C4-2B (cell line): ENCODE results near the gene CERS1.
"Not testable (repeated sequence)": the region's sequence is repeated elsewhere in the genome, so short reads cannot be mapped to it uniquely, and the experiment has no call there.

ENCODE experiments used
- ZFX ChIP-seq: fragments of 450-650 bp; IDR thresholded peaks from 2 replicates; pipeline ENCODE4 v1.6.1; 2017
- TF ChIP-seq, protein P1 (sequence below): fragments of 450-650 bp; conservative IDR thresholded peaks from 2 replicates; pipeline ENCODE4 v1.5.1; 2017; ENCODE audit warnings: mild to moderate bottlenecking

DNA sequence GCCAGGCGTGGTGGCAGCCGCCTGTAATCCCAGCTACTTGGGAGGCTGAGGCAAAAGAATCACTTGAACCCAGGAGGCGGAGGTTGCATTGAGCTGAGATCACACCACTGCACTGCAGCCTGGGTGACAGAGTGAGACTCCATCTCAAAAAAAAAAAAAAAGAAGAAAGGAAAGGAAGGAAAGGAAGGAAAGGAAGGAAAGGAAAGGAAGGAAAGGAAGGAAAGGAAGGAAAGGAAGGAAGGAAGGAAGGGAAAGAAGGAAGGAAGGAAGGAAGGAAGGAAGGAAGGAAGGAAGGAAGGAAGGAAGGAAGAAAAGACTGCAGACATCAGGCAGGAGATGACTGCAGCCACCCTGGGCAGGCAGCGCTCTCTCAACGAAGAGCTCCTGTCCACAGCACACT, 6.6 kb upstream of the CERS1 start:
- TF ChIP-seq, protein P1, sequence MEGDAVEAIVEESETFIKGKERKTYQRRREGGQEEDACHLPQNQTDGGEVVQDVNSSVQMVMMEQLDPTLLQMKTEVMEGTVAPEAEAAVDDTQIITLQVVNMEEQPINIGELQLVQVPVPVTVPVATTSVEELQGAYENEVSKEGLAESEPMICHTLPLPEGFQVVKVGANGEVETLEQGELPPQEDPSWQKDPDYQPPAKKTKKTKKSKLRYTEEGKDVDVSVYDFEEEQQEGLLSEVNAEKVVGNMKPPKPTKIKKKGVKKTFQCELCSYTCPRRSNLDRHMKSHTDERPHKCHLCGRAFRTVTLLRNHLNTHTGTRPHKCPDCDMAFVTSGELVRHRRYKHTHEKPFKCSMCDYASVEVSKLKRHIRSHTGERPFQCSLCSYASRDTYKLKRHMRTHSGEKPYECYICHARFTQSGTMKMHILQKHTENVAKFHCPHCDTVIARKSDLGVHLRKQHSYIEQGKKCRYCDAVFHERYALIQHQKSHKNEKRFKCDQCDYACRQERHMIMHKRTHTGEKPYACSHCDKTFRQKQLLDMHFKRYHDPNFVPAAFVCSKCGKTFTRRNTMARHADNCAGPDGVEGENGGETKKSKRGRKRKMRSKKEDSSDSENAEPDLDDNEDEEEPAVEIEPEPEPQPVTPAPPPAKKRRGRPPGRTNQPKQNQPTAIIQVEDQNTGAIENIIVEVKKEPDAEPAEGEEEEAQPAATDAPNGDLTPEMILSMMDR = not testable (repeated sequence)
- TF ChIP-seq ZFX = not testable (repeated sequence)
